WI38 (cell line): ENCODE measurements around the gene FKBP10.

ENCODE experiments used
- H3K4me3 ChIP-seq: 2 replicates; pipeline ENCODE4 v1.5.1; 2011; ENCODE audit warnings: low read depth, mild to moderate bottlenecking, control low read depth, low read length
- CTCF ChIP-seq: IDR thresholded peaks from 2 replicates; pipeline ENCODE4 v1.5.1; 2012; ENCODE audit warnings: low read depth, mild to moderate bottlenecking, control low read depth, low read length

Gene FKBP10

DNA sequence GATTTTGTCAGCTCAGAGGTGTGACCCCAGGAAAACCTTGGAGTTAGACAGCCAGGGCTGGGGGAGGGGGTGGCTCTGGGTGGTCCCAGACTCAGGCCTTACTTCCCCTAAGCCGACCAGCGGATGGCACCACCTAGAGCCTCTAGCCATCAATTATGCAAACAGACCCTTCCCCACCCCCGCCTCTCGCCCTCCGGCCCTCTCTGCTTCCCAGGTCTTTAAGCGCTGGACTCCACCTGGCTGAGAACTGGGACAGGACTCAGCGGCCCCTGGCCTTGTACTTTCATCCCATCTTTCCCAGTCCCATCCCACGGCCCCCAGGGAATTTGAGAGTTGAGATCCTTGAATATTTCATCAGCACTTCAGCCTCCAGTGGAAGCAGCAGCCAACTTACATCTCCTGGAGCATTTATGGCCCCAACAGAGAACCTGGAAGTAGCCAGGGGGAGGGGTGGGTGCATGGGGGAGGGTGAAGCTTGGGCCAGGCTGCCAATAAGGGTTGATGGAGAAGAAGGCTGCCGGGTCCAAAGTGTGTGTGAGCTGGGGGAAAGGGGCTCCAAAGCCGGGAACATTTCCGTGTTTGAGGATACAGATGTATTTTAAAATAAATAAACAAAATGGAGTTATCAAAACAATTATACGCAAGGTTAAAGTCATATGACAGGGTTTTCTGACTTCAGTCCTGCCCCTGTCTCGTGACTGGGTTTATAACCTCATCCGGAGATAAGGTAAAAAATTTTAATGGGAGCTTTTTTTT, 18.8 kb upstream of the FKBP10 start:
- TF ChIP-seq CTCF: no peak
- H3K4me3 ChIP-seq: no peak overlapping the region

DNA sequence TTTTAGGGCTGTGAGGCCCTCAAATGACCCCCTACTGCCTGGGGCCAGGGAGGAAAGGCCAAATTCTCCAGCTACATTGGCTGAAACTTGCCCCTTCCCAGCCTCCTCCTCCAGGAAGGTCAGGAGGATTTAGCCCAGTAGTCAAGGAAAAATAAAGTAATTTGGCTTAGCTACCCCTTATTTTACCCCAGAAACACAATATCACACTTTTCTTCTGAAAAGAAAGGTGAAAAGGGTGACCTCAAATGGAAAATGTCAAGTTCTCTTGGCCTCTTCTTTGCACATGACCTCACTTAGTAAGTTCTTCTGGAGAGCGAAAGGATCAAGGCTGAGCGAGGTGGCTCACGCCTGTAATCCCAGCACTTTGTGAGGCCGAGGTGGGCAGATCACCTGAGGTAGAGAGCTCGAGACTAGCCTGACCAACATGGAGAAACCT, 18.2 kb upstream of the FKBP10 start:
- TF ChIP-seq CTCF: no peak
- H3K4me3 ChIP-seq: no peak overlapping the region

GRCh38 chr17:41796121-41796895, 16.5 kb upstream of the FKBP10 start:
- no peak overlapping the region for H3K4me3 ChIP-seq
- no peak for TF ChIP-seq CTCF

- no peak for TF ChIP-seq CTCF
- H3K4me3 ChIP-seq: no peak overlapping the region
These were observed 15.4 kb upstream of the FKBP10 start for GRCh38 chr17:41797377-41797776.

GRCh38 chr17:41799366-41799765, 13.4 kb upstream of the FKBP10 start:
- no peak for TF ChIP-seq CTCF
- no peak overlapping the region for H3K4me3 ChIP-seq

- TF ChIP-seq CTCF: no peak
- H3K4me3 ChIP-seq: no peak overlapping the region
These were observed 12.0 kb upstream of the FKBP10 start for GRCh38 chr17:41800601-41801373.
